ENCODE results near the gene ACSS3. TPM values are rescaled to one million over a fixed set of nuclear protein-coding genes. Genes with fewer than 3 reads are reported as not detected.

Gene ACSS3
- total RNA-seq, 3 donors from 2014 or later = 0.69 to 6.4 (median 1.9) TPM

DNA sequence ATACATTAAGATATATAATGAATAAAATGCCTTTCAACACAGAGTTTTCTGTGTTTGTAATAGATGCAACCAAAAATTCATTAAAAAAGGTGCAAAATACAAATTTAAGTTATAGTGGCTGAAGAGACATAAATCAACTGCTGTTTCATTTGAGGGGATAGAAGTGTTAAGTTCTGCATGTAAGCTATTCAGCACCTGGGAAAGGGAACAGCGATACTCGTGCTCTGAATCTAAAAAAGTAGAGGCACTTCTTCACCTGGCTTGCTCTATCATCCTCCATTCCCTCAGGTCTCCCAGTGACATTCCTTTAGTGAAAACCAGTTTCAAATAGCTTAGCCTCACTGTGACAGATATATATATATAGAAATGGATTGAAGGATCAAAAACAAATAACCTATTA, 222.6 kb downstream of the ACSS3 start:
- ATAC-seq (no peak), DNase-seq (no peak)
- Histone ChIP-seq H3K36me3 (ENCODE audit: low read depth) (no peaks in the 10 kb centered on the region), H3K9me3 (no peaks in the 10 kb centered on the region), H3K4me3 (no peak overlapping the region), H3K4me1 (ENCODE audit: low read depth) (no peaks in the 10 kb centered on the region)
- TF ChIP-seq CTCF (IDR thresholded peaks at IDR 0.05) = no peak
- intact Hi-C loops (cut with DNase I, micrococcal nuclease) = no loop called here

GRCh38 chr12:81303935-81304334, 226.1 kb downstream of the ACSS3 start:
- intact Hi-C loops (cut with DNase I, micrococcal nuclease) = no loop called here
- no peaks in the 10 kb centered on the region for H3K4me1 ChIP-seq (ENCODE audit: low read depth)
- no peaks in the 10 kb centered on the region for H3K9me3 ChIP-seq
- no peak overlapping the region for H3K4me3 ChIP-seq
- ATAC-seq (no peak), DNase-seq (no peak)
- H3K36me3 ChIP-seq (ENCODE audit: low read depth) = no peaks in the 10 kb centered on the region
- TF ChIP-seq CTCF (IDR thresholded peaks at IDR 0.05) = no peak

Small RNA genes lying within 50 kb of the gene (microRNA-seq; reads per million reads assigned to microRNA genes)
- not detected for gene MIR4699

Other genes starting within 250 kb of the ACSS3 start
- gene LIN7A, start 140.1 kb upstream of the ACSS3 start, total RNA-seq = 1 to 10 TPM in 2 of 3 donors, under 1 TPM in 1; 0.36 to 4.1 (median 3.1) TPM